Aorta (tissue), 5 donors: Measurements from ENCODE around the gene B4GALT4. TPM values are rescaled to one million over a fixed set of nuclear protein-coding genes. Genes with fewer than 3 reads are reported as not detected.

Experiments used
- ATAC-seq: fragments of 200-7000 bp; cut with Tn5 transposase; one replicate; pipeline ENCODE4 v1.9.1; 2022; ENCODE audit warnings: moderate library complexity; ENCODE audit not compliant: low FRiP score
- DNase-seq, 2 donors: peaks; one replicate each; pipeline ENCODE4 v3.0.0-alpha.2; 2020
- H3K27ac ChIP-seq, 2 donors: one replicate each; pipeline ENCODE4 v1.5.1; 2013; ENCODE audit warnings: low read length in 2 of 2, mild to moderate bottlenecking in 2 of 2, moderate library complexity in 2 of 2, control low read depth in 1 of 2, inconsistent platforms in 1 of 2, low read depth in 1 of 2
- H3K27me3 ChIP-seq, 2 donors: one replicate each; pipeline ENCODE4 v1.6.1; 2013; ENCODE audit warnings: control low read depth in 1 of 2, low read length in 1 of 2, mild to moderate bottlenecking in 1 of 2, moderate library complexity in 1 of 2; ENCODE audit not compliant: insufficient read depth in 2 of 2, control insufficient read depth in 1 of 2
- H3K36me3 ChIP-seq, 2 donors: one replicate each; pipeline ENCODE4 v1.6.1; 2013; ENCODE audit warnings: control low read depth in 1 of 2, low read length in 1 of 2, mild to moderate bottlenecking in 1 of 2; ENCODE audit not compliant: insufficient read depth in 2 of 2, control insufficient read depth in 1 of 2
- H3K4me1 ChIP-seq, 2 donors: one replicate each; pipeline ENCODE4 v1.6.1; 2013; ENCODE audit warnings: low read length in 2 of 2, control low read depth in 1 of 2, mild to moderate bottlenecking in 1 of 2, moderate library complexity in 1 of 2; ENCODE audit not compliant: insufficient read depth in 2 of 2, control insufficient read depth in 1 of 2
- H3K4me3 ChIP-seq, 2 donors: one replicate each; pipeline ENCODE4 v1.5.1; 2013; ENCODE audit warnings: low read length in 2 of 2, control low read depth in 1 of 2, mild to moderate bottlenecking in 1 of 2
- H3K9me3 ChIP-seq: one replicate; pipeline ENCODE4 v1.6.1; 2013; ENCODE audit warnings: mild to moderate bottlenecking, low read length; ENCODE audit not compliant: control insufficient read depth
- WGBS, 2 donors: extraction: QIAGEN DNeasy Blood & Tissue Kit; methylation state at CpG; one replicate each; pipeline ENCODE4 v1.1.7; 2013; 5-methylcytosine and 5-hydroxymethylcytosine counted together
- intact Hi-C, 2 donors: fragments of 100-400 bp; cut with DNase I; formaldehyde crosslinking; loops; one replicate each; pipeline versions ENCODE4 v1.14.2 to v1.15.0; 2022
- polyA plus RNA-seq, 2 donors: library from polyadenylated mRNA; stranded (reverse); fragments of 200-250 nt; gene quantifications; one replicate each; pipeline ENCODE4 v1.2.3, GENCODE V29; 2013
- total RNA-seq, 2 donors: library from RNA; stranded (reverse); fragmentation: NEBNext Ultra II Directional; extraction: Animal tissue kit (Norgen Biotek cat#: 25700); gene quantifications; one replicate each; pipeline ENCODE4 v1.2.1, GENCODE V29; 2021
- donor health status: healthy with polysubstance abuse.
- donor health status: Bipolar disorder and iron deficiency.
- donor health status: DM: no; HTN: no; CAD: no.
- donor health status: DM: no; HTN: no; CAD: no.
- donor health status: DM: yes; HTN: yes; CAD: no.

B4GALT4 gene
- total and polyA plus RNA-seq, 4 donors, result 16.3 to 23.5 (median 22.4) TPM

DNA sequence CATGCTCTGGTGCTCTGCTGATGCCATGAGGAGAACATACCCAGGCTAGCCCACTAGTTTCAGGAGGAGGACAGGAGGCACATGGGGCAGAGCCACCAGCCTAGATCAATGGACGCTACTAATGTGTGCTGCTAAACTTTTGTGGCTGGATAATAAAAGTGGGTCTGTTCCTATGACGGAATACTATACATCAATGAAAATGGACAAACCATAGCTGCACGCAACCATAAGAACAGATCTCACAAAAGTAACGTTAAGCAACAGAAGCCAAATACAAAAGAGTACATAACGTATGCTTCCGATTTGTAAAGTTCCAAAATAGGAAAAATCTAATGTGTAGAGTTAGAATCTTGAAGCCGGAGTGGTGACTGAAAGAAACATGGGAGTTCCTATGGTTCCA lies 11.5 kb downstream of the B4GALT4 start:
- intact Hi-C loops, result no loop called here
- Histone ChIP-seq H3K36me3 (peaks cover 5 to 7% of the 10 kb centered on the region in 2 donors), H3K27ac (no peak overlapping the region), H3K4me1 (no peaks in the 10 kb centered on the region), H3K4me3 (no peak overlapping the region), H3K27me3 (no peaks in the 10 kb centered on the region), H3K9me3 (no peaks in the 10 kb centered on the region)
- WGBS, 2 donors, result 69% methylated on average over 7 of the region's 7 CpGs
- ATAC-seq (no peak), DNase-seq (no peak)

DNA sequence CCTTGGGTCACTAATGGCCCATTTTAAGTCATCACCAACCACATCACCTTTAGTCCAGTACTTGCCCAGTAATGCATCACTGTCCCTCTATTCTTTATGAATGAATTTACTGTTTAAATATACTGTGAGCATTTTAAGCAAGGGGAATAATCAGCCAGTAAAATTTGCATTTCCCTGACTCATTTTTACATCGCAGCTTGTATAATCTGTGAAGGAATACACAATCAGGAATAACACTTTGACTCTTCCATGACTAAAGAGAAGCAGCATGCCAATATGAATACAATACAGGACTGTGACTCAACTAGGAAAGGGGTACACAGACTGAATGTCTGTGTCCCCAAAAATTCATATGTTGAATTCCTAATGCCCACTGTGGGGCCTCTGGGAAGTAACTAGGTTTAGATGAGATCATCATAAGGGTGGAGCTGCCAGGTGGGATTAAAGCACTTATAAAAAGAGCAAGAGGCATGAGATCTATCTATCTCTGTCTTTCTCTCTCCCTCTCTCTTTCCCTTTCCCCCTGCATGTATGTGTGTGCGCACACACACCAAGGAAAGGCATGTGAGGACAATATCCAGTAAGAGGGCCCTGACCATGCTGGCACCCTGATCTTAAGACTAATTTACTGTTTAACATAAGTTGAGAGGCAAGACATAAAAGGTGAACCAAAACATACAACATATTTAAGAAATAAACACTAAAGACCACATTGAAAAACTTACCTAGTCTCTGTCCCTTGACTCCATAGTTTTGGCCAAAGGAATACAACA lies 12.1 kb downstream of the B4GALT4 start:
- H3K27me3 ChIP-seq, result no peaks in the 10 kb centered on the region
- ATAC-seq (no peak), DNase-seq (no peak)
- H3K36me3 ChIP-seq, result peaks cover 5 to 7% of the 10 kb centered on the region in 2 donors
- no peaks in the 10 kb centered on the region for H3K9me3 ChIP-seq
- no peak overlapping the region for H3K27ac ChIP-seq
- intact Hi-C loops, result no loop called here
- no peaks in the 10 kb centered on the region for H3K4me1 ChIP-seq
- H3K4me3 ChIP-seq, result no peak overlapping the region
- WGBS, 2 donors, result 95 to 97% methylated on average over 2 of the region's 2 CpGs

DNA sequence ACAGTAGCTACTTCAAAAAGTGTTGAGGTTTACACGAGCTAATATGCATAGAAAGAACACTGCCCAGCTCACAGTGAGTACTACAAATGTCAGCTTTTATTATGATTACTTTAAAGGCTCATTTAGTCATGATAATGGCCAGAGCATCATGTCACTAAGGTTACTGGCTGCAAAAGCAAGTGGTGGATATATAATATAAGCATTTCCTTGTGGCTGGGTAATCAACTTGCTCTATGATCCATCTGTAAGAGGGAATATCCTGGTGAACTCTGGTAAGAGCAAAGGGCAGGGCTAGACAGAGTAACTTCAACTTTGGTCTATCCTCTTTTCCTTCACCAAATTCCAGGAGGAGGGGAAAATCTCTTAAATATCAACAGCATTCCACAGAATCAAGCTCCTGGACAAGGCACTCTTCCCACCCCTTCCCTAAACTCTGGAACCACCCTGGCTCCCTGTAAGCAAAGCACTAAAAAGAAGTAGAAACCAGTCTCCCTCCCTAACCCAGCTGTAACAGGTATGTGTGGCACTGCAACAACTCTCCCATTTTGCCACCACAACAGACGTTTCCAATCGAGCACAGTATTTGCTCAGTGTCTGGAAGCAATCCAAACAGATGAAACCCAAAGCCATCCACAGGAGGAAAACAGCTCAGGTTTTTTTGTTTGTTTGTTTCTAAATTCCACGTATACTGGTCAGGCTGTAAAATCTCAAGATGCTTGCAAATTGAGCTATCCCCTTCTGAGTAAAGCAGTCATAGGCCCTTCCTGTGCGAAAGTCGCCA lies 13.4 kb downstream of the B4GALT4 start:
- H3K27ac ChIP-seq, result no peak overlapping the region

DNA sequence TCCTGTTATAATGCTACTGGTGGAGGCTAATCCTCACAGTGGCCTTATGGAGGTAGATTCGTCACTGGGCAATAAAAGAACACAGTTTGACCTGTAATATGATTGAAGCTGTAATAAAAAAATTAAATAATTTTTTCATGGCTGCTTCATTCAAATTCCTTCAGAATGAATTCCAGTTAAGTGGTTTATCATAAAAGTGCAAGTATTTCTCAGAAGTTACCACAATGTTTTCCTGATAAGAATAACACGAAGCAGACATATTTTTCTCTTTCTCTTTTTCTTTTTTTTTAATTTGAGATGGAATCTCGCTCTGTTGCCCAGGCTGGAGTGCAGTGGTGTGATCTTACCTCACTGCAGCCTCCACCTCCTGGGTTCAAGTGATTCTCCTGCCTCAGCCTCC lies 15.6 kb downstream of the B4GALT4 start:
- Histone ChIP-seq H3K27me3 (no peaks in the 10 kb centered on the region), H3K4me1 (no peaks in the 10 kb centered on the region), H3K27ac (no peak overlapping the region), H3K9me3 (no peaks in the 10 kb centered on the region), H3K4me3 (no peak overlapping the region), H3K36me3 (peaks cover 8 to 14% of the 10 kb centered on the region in 2 donors)
- DNase-seq, result no peak
- intact Hi-C loops, result no loop called here
- no peak for ATAC-seq
- 59 to 62% methylated on average over 3 of the region's 3 CpGs for WGBS, 2 donors

More for the DNA sequence above, 13.4 kb downstream of the B4GALT4 start:
- Histone ChIP-seq H3K9me3 (no peaks in the 10 kb centered on the region), H3K4me3 (no peak overlapping the region), H3K27me3 (no peaks in the 10 kb centered on the region), H3K4me1 (no peaks in the 10 kb centered on the region), H3K36me3 (peaks cover 9 to 11% of the 10 kb centered on the region in 2 donors)
- ATAC-seq (no peak), DNase-seq (no peak)
- intact Hi-C loops, result no loop called here
- WGBS, 2 donors, result 66 to 70% methylated on average over 6 of the region's 6 CpGs

DNA sequence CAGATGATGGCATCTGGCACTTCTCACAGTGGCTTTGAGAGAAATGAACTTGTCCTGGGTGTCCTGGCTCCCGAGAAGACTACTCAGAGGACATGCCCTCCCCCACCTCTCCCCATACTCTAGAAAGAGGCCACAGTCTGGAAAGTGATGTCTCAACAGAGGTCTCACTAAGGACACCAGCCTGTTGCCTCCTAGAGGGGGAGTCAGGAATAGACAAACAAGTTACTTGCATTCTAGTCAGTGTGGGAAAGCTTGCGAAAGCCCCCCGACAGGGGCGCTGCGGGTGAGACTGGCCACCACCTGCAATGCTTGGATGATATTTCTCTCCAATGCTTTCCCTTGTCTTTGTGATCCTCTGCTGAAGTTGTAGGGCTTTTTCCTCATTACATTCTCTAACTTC lies 17.2 kb downstream of the B4GALT4 start:
- H3K4me1 ChIP-seq, result no peaks in the 10 kb centered on the region
- no peak overlapping the region for H3K4me3 ChIP-seq
- peaks cover 6 to 20% of the 10 kb centered on the region in 2 donors for H3K36me3 ChIP-seq
- no peak for ATAC-seq
- H3K9me3 ChIP-seq, result no peaks in the 10 kb centered on the region
- intact Hi-C loops, result no loop called here
- DNase-seq, result no peak
- no peaks in the 10 kb centered on the region for H3K27me3 ChIP-seq
- no peak overlapping the region for H3K27ac ChIP-seq
- 94% methylated on average over 5 of the region's 5 CpGs for WGBS, 2 donors

DNA sequence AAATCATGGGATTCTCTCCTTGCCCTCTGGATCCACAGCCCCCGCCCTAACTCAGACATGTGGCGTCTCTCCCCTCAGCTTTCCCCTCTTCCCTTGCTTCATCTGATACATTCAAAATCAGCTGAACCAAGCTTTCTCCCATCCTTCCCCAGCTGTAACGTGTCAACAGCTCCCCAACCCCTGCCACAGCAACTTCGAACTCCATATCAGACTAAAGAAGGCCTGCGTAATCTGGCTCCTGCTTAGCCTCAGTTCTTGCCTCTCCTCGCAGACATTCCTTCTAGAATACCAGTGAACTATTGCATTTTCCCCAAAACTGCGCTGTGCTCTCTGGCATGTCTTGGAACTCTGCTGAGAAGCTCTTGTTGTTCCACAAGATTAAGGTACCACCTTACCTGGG lies 18.3 kb downstream of the B4GALT4 start:
- no peak overlapping the region for H3K4me3 ChIP-seq
- no peaks in the 10 kb centered on the region for H3K27me3 ChIP-seq
- 90 to 91% methylated on average over 7 of the region's 7 CpGs for WGBS, 2 donors
- intact Hi-C loops, result no loop called here
- peaks cover 6 to 20% of the 10 kb centered on the region in 2 donors for H3K36me3 ChIP-seq
- H3K27ac ChIP-seq, result no peak overlapping the region
- no peak for DNase-seq
- H3K9me3 ChIP-seq, result no peaks in the 10 kb centered on the region
- no peak for ATAC-seq
- H3K4me1 ChIP-seq, result no peaks in the 10 kb centered on the region

DNA sequence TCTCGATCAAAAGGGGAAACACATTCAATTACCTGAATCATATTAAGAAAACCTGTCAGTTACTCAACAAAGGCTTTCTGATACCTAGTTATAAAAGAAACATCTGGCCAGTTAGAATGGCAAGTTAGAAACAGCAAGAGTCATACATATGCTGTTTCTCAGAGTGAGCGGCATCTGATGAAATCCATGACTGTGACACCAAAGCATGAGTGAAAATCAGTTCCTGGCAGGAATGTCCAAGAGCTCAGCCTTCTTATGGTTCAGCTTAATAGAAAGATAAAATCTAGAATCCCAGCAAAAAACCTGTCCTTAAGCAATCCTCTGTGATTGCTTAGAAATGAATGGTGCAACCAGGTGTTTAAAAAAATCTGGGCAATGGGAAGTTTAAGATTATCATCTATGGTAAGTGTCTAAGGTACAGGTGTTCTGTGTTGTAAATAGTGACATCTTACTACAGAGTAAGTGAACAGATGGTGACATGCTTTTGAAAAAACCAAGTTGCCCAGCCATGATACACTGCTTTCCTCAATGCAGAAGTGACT lies 18.8 kb downstream of the B4GALT4 start:
- Histone ChIP-seq H3K27ac (no peak overlapping the region), H3K36me3 (peaks cover 10 to 20% of the 10 kb centered on the region in 2 donors), H3K4me3 (no peak overlapping the region), H3K4me1 (no peaks in the 10 kb centered on the region), H3K27me3 (no peaks in the 10 kb centered on the region), H3K9me3 (no peaks in the 10 kb centered on the region)
- ATAC-seq (no peak), DNase-seq (no peak)
- intact Hi-C loops, result no loop called here
- WGBS, 2 donors, result 94 to 96% methylated on average over 2 of the region's 2 CpGs

DNA sequence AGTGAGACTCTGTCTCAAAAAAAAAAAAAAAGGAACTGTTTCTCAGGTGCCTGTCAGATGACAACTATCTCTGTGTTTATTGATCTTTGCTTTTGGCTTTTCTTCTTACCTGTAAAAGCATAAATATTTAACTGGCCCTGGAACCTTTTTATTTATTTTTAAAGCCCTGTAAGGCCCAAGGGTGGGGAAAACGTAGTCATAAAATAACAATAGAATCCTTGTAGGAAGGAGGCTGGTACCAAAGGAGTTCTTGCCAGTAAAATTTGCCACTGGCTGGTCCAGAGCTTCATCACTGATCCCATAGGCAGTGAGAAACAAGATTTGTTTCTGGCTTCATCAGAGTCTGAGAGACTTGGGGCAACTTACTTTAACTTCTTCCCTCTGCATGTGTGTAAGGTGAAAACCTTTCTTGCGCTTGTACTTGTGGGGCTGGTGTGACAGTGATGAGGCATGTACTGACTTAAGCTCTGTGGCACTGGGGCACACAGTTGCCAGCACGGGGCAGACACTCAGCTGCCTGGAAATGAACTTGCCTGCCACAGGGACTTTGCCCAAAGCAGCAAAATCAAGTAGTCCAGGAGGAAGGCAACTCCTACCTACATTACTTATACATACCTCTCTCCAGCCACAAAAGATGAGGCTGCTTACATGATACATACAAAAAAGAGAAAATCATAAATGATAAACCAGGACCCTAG lies 19.6 kb downstream of the B4GALT4 start:
- ATAC-seq, result no peak
- H3K27ac ChIP-seq, result no peak overlapping the region
- H3K36me3 ChIP-seq, result peaks cover 10 to 18% of the 10 kb centered on the region in 2 donors
- DNase-seq, result no peak
- intact Hi-C loops, result no loop called here
- WGBS, 2 donors, result 51% methylated on average over 3 of the region's 3 CpGs
- H3K4me3 ChIP-seq, result no peak overlapping the region
- H3K9me3 ChIP-seq, result no peaks in the 10 kb centered on the region
- no peaks in the 10 kb centered on the region for H3K27me3 ChIP-seq
- H3K4me1 ChIP-seq, result no peaks in the 10 kb centered on the region
